Ovary (tissue), 3 donors: Measurements from ENCODE around the gene INSR.

Source experiments
- POLR2A ChIP-seq: fragments of 450-650 bp; IDR thresholded peaks from one replicate; pipeline ENCODE4 v1.6.1; 2017; ENCODE audit warnings: antibody characterized with exemption, mild to moderate bottlenecking, moderate library complexity
- TF ChIP-seq, protein P1 (sequence below), 3 donors: fragments of 450-650 bp in 2 of 3; fragments of 200-600 bp in 1 of 3; IDR thresholded peaks; one replicate each; pipeline versions ENCODE4 v1.5.1 to v1.8.0; 2016 to 2022; ENCODE audit warnings: antibody characterized with exemption in 3 of 3, mild to moderate bottlenecking in 1 of 3
- donor health status: DM: no; HTN: no; CAD: no.

DNA sequence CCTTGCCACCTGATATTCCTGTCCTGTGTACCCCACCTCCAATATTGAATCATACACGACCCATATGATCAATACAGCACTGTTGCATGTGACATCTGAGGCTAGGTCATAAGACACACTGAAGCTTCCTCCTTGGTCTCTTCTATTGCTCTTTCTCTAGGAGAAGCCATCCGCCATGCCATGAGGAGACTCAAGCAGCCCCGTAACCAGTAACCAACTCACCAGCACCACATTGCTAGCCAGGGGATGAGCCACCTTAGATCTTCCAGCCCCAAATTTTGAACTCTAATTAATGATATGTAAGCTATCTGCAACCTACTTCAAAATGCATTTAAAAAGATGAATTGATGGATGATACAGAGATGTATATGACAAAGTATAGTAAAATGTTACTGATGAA lies 196.1 kb downstream of the INSR start:
- TF ChIP-seq, protein P1, sequence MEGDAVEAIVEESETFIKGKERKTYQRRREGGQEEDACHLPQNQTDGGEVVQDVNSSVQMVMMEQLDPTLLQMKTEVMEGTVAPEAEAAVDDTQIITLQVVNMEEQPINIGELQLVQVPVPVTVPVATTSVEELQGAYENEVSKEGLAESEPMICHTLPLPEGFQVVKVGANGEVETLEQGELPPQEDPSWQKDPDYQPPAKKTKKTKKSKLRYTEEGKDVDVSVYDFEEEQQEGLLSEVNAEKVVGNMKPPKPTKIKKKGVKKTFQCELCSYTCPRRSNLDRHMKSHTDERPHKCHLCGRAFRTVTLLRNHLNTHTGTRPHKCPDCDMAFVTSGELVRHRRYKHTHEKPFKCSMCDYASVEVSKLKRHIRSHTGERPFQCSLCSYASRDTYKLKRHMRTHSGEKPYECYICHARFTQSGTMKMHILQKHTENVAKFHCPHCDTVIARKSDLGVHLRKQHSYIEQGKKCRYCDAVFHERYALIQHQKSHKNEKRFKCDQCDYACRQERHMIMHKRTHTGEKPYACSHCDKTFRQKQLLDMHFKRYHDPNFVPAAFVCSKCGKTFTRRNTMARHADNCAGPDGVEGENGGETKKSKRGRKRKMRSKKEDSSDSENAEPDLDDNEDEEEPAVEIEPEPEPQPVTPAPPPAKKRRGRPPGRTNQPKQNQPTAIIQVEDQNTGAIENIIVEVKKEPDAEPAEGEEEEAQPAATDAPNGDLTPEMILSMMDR (IDR thresholded peaks at IDR 0.05) = no peak
- no peak for TF ChIP-seq POLR2A
